GM18507 (cell line): ENCODE data around the gene SLC4A3.

Experiments
- DNase-seq: peaks from one replicate; pipeline ENCODE4 v3.0.0; 2011; ENCODE audit warnings: low read depth; ENCODE audit not compliant: insufficient read length; ENCODE audit errors: extremely low spot score
- FAIRE-seq: peaks from 2 replicates; lab custom pipeline; 2011; peaks lifted over from hg19 to GRCh38; lab: Jason Lieb, UNC

The SLC4A3 gene

DNA sequence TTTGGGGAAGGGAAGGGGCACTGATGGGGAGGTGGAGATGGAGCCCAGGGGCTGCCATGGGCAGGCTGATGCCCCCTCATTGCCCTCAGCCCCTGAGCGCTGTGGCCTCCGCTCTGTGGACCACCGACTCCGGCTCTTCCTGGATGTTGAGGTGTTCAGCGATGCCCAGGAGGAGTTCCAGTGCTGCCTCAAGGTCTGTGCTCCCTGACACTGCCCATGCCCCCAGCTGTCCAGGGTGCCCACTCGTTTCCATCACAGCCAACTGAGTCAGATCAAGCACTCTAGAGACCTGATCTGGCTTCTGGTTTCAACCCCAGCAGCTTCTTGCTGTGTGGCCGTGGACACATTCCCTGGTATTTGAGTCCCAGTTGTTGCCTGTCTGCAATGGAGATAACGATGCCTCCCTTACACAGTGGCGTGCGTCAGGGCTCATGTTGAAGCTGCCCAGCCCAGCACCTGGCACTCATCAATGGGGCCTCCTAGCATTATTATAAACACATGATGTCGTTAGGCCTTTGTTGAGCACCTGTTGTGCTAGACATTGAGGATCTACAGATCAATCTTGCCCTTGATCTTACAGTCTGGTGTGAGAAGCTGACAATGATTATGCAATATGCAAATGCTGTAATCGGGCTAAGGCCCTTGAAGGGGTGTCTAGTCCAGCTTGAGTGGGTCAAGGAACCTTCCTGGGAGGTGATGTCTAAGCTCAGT lies 15.4 kb upstream of the SLC4A3 start:
- FAIRE-seq (no peak), DNase-seq (no peak)

DNA sequence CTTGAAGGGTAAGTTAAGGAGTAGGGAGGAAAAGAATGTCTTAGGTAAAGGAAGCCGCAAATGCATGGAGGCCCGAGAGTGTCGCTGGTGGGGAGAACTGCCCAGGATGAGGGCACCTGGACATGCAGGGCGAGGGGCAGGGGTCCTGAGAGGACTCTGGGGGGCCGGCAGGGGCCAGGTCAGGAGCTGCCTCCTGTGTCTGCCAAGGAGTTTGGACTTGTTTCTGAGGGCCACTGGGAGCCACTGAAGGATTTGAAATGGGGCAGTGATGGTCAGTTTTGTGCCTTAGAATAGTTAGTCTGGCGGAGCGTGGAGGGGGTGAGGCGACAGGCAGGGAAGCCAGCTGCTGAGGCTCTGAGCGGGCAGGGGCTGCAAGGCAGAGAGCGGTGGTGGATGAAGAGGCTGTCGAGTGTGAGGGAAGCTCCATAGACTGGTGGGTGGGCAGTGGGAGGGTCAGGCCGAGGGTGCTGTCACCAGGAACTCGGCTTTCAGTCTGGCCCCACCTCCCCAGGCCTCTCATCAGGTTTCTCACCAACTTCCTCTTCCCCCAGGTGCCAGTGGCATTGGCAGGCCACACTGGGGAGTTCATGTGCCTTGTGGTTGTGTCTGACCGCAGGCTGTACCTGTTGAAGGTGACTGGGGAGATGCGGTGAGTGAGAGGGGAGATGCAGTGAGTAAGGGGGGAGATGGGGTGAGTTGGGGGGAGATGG lies 14.7 kb upstream of the SLC4A3 start:
- no peak for DNase-seq
- FAIRE-seq, result no peak

DNA sequence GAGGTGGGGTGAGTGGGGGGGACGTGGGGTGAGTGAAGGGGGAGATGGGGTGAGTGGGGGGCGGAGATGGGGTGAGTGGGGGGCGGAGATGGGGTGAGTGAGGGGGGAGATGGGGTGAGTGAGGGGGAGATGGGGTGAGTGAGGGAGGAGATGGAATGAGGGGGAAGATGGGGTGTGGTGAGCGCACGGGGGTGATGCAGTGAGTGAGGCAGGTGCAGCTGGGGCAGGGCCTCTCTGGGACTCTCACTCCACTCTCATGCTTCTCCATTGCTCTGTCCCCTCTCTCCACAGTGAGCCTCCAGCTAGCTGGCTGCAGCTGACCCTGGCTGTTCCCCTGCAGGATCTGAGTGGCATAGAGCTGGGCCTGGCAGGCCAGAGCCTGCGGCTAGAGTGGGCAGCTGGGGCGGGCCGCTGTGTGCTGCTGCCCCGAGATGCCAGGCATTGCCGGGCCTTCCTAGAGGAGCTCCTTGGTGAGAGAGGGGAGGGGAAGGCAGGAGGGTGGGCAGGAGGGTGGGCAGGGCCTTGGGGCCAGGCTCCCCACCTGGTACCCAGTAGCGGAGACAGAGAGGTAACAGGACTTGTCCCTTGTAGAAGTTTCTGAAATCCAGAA lies 13.9 kb upstream of the SLC4A3 start:
- no peak for DNase-seq
- no peak for FAIRE-seq

DNA sequence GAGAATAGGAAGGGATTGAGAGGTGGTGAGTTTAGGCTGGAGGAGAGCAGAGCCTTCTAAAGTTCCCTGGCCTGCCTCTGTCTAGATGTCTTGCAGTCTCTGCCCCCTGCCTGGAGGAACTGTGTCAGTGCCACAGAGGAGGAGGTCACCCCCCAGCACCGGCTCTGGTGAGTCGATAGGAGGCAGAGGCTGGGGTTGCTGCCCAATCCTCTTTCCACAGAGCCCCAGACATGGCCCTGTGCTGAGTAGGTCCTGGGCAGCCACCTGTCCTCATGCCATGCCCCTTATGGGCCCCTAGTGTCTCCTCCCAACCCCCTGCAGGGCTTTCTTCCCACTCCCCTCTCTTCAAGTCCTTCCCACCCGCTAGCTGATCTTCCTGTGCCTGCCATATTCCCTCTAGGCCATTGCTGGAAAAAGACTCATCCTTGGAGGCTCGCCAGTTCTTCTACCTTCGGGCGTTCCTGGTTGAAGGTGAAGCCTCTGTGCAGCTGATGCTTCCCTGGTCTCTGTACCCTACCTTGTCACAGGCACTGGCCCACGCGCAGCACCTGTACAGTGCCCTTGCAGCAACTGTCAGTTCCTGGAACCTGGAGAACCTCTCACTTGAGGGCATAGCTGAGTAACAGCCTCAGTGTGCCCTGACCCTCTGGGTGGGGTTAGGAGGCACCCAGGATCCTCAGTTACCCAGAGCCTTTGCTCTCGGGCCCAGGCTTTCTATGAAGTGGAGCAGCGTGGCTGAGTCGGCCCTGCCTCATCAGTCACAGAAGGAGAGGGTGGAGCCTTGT lies 13.2 kb upstream of the SLC4A3 start:
- no peak for FAIRE-seq
- DNase-seq, result no peak

DNA sequence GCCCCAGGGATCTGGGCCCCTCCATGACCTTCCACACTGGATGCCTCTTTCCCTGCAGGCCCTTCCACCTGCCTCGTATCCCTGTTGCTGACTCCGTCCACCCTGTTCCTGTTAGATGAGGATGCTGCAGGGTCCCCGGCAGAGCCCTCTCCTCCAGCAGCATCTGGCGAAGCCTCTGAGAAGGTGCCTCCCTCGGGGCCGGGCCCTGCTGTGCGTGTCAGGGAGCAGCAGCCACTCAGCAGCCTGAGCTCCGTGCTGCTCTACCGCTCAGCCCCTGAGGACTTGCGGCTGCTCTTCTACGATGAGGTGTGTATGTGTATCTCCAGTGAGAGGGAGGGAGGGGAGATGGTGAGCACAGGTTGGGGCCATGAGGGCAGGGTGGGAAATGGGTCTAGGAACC lies 12.4 kb upstream of the SLC4A3 start:
- DNase-seq (no peak), FAIRE-seq (no peak)

DNA sequence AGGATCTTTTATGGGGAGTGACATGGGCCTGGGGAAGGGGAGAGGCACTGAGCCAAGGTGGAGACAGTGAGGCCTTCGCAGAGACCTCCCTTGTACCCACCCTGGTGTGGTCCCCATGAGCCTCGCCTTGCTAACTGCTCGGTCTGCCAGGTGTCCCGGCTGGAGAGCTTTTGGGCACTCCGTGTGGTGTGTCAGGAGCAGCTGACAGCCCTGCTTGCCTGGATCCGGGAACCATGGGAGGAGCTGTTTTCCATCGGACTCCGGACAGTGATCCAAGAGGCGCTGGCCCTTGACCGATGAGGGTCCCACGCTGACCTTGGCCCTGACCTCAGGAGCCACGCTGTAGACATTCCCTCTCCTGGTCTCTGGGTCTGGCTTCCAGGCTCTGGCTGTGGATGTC lies 11.5 kb upstream of the SLC4A3 start:
- no peak for DNase-seq
- no peak for FAIRE-seq

DNA sequence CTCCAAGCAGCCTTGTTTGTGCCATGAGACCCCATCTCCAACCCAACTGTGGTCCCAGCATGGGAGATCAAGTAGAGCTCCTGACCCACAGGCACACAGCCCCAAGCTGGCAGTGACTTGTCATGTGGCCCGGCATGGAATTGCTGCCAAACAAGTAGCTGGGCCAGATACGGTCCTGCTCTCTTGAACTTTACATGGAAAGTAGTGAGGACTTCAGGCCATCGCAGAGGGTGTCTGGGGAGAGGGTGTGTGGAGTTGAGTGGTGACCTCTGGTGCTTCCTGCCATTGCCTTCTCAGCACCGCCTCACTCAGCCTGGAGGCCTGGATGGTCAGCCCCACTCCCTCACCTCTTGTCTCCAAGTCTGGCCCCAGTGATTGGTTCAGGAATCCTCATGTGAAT lies 10.9 kb upstream of the SLC4A3 start:
- no peak for FAIRE-seq
- no peak for DNase-seq

DNA sequence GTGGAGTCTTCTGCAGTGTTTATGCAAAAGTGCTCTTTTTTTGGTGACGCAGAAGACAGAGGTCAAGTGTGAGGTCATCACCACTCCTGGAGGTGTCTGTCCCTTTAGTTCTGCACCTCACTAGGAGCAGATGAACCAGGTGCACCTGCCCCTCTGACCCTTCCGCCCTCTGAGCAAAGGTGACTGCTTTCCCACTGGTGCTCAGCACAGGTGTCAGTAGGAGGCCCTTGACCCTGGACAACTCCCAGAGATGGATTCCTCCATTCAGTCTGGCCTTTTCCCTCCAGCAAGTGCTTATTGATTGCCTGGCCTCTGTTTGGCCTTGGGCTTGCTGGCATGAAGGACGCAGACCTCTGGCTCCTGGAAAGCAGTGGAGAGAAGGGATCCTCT lies 8.7 kb upstream of the SLC4A3 start:
- DNase-seq (no peak), FAIRE-seq (no peak)

DNA sequence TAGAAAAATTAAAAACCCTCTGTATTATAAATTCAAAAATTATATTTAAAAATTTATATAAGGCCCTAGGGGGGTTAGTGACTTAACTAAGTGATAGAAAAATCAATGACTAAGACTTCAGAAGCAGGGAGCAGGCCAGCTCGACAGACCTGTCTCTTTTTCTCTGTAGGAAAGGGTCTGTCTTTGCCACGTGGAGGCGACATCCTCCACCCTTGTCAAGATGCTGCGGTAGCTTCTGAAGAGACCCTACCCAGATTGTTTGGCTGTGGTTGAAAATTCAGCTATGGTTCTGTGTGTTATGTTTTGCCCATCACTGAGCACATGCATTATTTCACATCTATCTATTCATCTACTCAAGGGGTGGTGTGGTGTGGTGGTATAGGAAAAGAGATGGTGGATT lies 8.2 kb upstream of the SLC4A3 start:
- no peak for FAIRE-seq
- no peak for DNase-seq

DNA sequence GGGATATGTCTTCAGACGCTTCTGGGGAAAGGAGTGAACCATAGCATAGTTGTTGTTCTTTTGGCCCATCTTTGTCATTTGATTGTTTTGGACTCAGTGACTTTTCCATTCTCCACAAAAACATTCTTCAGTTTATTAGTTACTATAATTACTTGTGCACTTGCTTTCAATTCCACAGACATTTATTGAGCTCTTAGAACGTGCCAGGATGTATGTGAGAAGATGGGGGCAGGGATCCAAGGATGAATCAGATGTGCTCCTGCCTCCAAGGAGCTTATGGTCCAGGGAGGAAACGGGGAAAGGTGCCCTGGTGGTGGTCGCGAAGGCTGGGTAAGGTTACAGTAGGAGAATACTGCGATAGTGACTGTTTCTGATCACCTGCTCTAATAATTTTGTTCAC lies 6.9 kb upstream of the SLC4A3 start:
- no peak for FAIRE-seq

DNA sequence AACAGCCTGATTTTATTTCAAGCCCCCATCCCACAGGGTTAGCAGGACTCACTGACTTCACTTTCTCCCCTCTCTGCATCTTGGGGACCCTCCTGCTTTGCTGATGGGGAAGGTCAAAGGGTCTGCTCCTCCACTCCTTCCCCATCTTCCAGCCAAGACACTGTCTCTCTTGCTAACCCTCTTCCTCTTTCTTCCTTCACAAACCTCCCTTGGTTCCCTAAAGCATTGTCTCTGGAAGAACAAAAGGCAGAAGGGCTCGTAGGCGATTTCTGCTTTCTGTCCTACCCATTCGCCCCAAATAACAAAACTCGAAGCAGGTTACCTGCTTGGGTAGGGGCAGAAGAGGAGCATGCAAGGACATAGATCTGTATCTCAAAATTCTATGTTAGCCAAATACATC lies 5.5 kb upstream of the SLC4A3 start:
- FAIRE-seq, result no peak

More for the DNA sequence above, 6.9 kb upstream of the SLC4A3 start:
- DNase-seq, result no peak

DNA sequence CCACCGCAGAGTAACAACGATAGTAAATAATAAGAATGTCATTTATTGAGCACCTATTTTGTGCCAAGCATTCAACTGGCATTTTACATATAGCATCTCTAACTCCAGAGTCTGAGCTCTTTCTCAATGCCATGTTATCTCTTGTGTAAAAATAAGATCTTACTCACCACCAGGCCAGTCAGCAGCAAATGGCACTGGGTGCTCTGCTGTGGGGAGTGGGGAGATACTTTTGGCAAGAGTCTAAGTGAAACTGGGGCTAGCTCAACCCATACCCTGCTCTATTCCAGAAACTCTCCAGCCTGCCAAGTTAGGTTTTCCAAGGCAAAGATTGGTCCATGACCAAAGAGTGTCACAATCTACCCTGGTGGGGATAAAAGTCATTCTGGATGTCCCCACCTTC lies 5.0 kb upstream of the SLC4A3 start:
- DNase-seq, result no peak
- no peak for FAIRE-seq

More for the DNA sequence above, 5.5 kb upstream of the SLC4A3 start:
- DNase-seq, result no peak

DNA sequence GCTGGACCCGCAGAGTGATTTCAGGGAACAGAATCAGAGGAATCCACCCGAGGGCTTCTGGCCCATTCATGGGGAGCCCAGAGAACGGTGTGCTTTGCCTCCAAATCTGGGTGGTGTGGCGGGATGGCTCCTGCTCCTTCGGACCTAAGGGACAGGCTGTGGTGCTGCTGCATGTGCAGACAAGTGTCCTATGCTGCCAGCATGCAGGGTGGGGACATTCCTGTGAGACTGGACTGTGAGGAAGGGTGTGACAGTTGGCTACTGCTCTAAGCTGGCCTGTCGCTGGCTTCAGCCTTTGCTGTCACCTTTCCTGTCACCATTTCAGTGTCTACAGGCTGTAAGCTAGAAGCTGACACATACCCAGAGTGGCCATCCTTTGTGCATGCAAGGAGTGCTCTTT lies 2.9 kb upstream of the SLC4A3 start:
- FAIRE-seq (no peak), DNase-seq (no peak)

DNA sequence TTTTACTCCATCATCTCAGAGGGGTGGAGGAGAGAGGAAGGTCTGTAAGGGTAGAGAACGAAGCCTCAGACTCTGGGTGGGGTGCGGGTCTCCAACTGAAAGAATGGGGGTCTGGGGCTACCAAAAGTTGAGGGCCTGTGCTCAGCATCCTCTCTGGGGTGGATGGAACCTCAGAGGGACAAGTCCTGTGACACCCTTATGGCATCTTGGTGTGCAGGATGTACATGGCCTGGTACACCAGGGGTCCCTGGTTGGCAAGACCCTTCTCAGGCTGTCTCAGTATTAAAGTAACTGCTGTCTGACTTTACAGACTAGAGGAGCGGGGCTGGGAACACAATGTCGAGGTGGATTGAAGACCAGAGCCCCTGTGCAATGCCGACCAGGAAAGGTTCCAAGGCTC lies 2.3 kb upstream of the SLC4A3 start:
- DNase-seq (no peak), FAIRE-seq (no peak)

DNA sequence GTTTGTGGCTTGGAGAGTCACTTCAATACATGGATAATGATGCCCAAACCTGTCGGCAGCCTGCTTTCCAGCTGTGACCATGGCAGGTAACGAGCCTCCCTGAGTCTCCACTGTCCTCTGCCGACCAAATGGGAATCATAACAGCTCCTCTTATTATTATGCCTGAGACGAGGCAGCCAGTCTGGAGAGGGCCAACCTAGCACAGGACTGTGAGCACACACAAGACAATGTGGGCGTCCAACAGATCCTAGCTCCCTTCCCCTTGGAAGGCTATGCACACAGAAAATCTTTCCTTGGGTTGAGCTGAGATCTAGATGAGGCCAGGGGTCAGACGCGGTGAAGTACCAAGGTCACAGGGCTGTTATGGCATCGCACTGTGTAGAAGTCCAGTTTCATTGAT lies 890 bp upstream of the SLC4A3 start:
- no peak for DNase-seq
- FAIRE-seq, result no peak

DNA sequence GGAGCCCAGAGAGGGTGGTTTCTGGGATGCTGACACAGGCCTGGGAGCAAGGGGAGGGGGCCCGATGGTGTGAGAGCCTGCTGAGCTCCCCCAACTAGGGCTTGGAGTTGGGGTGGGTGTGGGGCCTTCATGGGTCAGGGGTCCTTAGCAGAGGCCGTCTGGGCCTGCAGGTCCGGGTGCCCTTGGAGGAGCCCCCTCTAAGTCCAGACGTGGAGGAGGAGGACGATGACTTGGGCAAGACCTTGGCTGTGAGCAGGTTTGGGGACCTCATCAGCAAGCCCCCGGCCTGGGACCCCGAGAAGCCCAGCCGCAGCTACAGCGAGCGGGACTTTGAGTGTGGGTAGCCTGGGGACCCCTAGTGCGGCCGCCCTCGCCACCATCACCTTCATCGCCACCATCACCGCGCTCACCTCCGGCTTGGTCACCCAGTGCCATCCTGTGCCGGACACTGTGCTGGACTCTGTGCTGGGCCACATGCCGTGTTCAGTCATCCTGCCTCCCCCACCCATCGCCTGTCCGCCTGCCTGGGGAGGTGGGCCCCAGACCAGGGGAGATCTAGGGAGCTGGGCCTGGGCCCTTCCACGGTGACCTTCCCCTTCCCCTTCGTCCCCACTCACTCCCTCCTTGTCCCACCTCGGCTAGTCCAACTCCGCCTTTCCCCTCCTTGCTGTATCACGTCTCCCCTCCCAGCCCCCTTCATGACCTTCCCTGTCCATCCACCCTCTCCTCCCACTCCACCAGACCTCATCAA lies 980 bp downstream of the SLC4A3 start:
- FAIRE-seq (no peak), DNase-seq (no peak)

DNA sequence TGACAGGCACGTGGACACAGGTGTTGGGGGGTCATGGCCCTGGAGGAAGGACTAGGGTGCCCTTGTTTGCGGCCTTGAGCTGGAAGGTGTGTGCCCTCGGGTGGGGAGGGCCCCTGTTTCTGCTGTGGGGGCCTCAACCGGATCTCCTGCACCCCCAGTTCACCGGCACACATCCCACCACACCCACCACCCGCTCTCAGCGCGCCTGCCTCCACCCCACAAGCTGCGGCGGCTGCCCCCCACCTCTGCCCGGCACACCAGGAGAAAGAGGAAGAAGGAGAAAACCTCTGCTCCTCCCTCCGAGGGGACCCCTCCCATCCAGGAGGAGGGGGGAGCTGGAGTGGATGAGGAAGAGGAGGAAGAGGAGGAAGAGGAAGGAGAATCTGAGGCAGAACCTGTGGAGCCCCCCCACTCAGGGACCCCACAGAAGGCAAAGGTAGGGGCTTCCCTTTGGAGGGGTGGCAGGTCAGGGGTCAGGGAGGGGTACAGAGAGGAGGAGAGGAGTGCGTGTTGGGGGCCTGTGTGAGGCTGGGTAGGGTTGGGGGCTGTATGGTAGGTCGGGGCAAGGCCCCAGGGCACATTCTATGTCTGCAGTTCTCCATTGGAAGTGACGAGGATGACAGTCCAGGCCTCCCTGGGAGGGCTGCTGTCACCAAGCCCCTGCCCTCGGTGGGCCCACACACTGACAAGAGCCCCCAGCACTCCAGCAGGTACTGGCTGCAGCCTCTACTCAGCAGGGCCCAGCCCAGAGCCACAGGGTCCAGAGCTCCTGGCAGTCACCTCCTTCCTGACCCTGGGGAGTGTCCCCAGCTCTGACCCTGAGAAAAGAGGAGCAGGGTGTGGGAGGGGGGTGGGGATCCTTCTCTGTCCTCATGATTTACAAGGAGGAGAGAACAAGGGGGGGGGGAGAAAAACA lies 1.8 kb downstream of the SLC4A3 start:
- no peak for FAIRE-seq
- no peak for DNase-seq

DNA sequence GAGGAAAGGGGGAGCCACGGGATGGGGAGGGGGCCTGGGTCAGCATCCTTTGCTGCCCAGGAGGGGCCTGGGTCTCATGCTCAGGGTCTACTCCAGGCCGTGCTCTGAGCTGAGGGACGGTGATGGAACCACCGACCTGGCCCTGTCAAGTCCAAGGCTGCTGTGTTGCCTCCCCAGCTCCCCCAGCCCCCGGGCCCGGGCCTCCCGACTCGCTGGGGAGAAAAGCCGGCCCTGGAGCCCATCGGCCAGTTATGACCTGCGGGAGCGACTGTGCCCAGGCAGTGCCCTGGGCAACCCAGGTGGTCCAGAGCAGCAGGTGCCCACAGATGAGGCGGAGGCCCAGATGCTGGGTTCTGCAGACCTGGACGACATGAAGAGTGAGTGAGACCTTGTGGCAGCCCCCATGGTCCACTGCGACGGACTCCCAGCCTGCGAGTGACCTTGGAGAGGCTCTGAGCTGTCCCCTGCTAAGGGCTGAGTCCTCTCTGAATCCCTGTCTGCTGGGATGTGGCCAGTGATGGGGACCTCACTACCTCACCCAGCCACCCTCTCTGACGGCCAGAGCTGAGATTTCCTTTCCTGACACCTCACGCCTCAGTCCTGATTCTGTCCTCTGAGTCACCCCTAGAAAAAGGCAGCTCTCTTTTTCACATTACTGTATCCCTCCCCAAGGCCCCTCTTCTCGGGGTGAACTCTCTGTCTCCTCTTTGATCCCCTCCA lies 2.7 kb downstream of the SLC4A3 start:
- DNase-seq (no peak), FAIRE-seq (no peak)
